Measurements from ENCODE around the gene FOXL1. TPM values are rescaled to one million over a fixed set of nuclear protein-coding genes. Genes with fewer than 3 reads are reported as not detected.
A peak's percentile ranks its signal among the peaks of the same experiment; 100 is the strongest.

Gene FOXL1
- total and polyA plus RNA-seq, 12 donors: 0.18 to 2.1 (median 0.69) TPM

DNA sequence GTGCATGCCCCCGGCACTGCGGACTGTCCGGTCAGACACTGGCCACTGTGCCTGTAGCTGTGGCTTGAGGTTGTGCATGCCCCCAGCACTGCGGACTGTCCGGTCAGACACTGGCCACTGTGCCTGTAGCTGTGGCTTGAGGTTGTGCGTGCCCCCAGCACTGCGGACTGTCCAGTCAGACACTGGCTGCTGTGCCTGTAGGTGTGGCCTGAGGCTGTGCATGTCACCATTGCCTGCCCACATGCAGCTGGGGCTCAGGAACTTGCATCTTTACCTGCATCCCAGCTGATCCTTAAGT lies 28.5 kb upstream of the FOXL1 start:
- peaks cover 7 to 8% of the 10 kb centered on the region in 2 donors for H3K4me1 ChIP-seq (replicated peaks in 1 of 2)
- H3K36me3 ChIP-seq (replicated peaks in 1 of 2): peaks cover 0 to 21% of the 10 kb centered on the region in 2 donors
- no peak overlapping the region for H3K4me3 ChIP-seq
- H3K9me3 ChIP-seq (replicated peaks in 1 of 3): no peaks in the 10 kb centered on the region
- no peak for TF ChIP-seq POLR2A (IDR thresholded peaks at IDR 0.05)
- TF ChIP-seq, protein P1, sequence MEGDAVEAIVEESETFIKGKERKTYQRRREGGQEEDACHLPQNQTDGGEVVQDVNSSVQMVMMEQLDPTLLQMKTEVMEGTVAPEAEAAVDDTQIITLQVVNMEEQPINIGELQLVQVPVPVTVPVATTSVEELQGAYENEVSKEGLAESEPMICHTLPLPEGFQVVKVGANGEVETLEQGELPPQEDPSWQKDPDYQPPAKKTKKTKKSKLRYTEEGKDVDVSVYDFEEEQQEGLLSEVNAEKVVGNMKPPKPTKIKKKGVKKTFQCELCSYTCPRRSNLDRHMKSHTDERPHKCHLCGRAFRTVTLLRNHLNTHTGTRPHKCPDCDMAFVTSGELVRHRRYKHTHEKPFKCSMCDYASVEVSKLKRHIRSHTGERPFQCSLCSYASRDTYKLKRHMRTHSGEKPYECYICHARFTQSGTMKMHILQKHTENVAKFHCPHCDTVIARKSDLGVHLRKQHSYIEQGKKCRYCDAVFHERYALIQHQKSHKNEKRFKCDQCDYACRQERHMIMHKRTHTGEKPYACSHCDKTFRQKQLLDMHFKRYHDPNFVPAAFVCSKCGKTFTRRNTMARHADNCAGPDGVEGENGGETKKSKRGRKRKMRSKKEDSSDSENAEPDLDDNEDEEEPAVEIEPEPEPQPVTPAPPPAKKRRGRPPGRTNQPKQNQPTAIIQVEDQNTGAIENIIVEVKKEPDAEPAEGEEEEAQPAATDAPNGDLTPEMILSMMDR (IDR thresholded peaks at IDR 0.05): no peak
- intact Hi-C loops (cut with DNase I): no loop called here
- 84 to 99% (median 96%) methylated on average over 5 to 7 of the region's 7 CpGs; no CpG with 5 or more reads in 1 of the 4 donors for WGBS, 4 donors
- H3K27me3 ChIP-seq: no peaks in the 10 kb centered on the region
- no peak for DNase-seq
- H3K27ac ChIP-seq: no peak overlapping the region

DNA sequence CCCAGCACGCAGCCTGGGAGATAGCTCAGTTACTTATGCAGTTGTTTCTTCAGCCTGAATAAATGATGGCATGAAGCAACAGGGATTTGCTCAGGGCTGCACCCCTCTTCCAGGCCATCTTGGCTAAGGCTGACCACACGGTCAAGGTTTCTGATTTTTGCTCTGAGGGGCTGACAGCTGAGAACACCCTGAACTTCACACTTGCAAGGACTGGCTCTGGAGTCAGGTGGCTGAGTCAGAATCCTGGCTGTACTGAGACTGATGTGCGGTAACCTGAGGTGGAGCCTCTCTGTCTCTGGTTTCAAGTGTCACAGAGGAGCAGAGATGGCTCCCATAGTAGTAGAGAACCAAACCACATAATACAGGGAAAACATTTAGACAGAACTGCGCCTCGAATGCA lies 28.1 kb upstream of the FOXL1 start:
- Histone ChIP-seq H3K27me3 (no peaks in the 10 kb centered on the region), H3K27ac (no peak overlapping the region), H3K4me3 (no peak overlapping the region), H3K36me3 (replicated peaks in 1 of 2) (peaks cover 0 to 21% of the 10 kb centered on the region in 2 donors), H3K4me1 (replicated peaks in 1 of 2) (peaks cover 7 to 8% of the 10 kb centered on the region in 2 donors), H3K9me3 (replicated peaks in 1 of 3) (no peaks in the 10 kb centered on the region)
- no peak for DNase-seq
- TF ChIP-seq, protein P1 (IDR thresholded peaks at IDR 0.05): no peak
- no peak for TF ChIP-seq POLR2A (IDR thresholded peaks at IDR 0.05)
- WGBS, 4 donors: 90 to 95% (median 93%) methylated on average over 4 to 5 of the region's 5 CpGs
- intact Hi-C loops (cut with DNase I): no loop called here

DNA sequence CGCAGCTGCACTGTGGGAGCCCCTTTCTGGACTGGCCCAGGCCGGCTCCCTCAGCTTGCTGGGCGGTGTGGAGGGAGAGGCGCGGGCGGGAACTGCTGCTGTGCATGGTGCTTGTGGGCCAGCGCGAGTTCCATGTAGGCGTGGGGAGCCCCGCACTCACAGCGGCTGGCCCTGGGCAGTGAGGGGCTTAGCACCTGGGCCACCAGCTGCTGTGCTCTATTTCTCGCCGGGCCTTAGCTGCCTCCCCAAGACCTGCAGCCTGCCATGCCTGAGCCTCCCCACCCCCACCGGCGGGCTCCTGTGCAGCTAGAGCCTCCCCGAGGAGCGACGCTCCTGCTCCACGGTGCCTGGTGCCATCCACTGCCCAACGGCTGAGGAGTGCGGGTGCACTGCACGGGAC lies 25.0 kb upstream of the FOXL1 start:
- 92 to 97% (median 95%) methylated on average over 8 to 22 of the region's 22 CpGs for WGBS, 4 donors
- Histone ChIP-seq H3K27me3 (no peaks in the 10 kb centered on the region), H3K27ac (no peak overlapping the region), H3K4me1 (replicated peaks in 1 of 2) (peaks cover 7 to 11% of the 10 kb centered on the region in 2 donors), H3K4me3 (no peak overlapping the region), H3K36me3 (replicated peaks in 1 of 2) (no peaks in the 10 kb centered on the region), H3K9me3 (replicated peaks in 1 of 3) (no peaks in the 10 kb centered on the region)
- DNase-seq: no peak
- intact Hi-C loops (cut with DNase I): no loop called here
- TF ChIP-seq, protein P1 (IDR thresholded peaks at IDR 0.05): no peak
- TF ChIP-seq POLR2A (IDR thresholded peaks at IDR 0.05): no peak

DNA sequence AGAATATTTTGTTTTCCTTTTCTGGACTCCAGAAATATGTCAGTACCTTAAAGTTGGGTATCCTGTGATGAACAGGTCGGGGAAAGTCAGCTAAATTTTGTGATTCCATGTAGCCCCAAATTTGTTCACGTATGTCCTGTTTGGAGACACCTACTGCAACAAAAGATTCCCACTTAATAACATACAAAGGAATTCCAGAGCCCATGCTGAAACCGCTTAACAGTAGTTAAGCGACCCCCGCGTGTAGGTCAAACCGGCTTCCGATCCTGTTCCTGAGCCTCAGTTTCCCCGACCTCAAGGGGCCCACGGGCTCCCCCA lies 23.8 kb upstream of the FOXL1 start:
- 5 to 9% (median 6%) methylated on average over 10 of the region's 10 CpGs for WGBS, 4 donors
- H3K4me1 ChIP-seq (replicated peaks in 1 of 2): peaks cover 7 to 11% of the 10 kb centered on the region in 2 donors
- H3K4me3 ChIP-seq: peak overlapping the region; percentile 68 to 94 (median 90)
- TF ChIP-seq, protein P1 (IDR thresholded peaks at IDR 0.05): no peak
- no peak for TF ChIP-seq POLR2A (IDR thresholded peaks at IDR 0.05)
- H3K36me3 ChIP-seq (replicated peaks in 1 of 2): no peaks in the 10 kb centered on the region
- H3K27me3 ChIP-seq: no peaks in the 10 kb centered on the region
- no peaks in the 10 kb centered on the region for H3K9me3 ChIP-seq (replicated peaks in 1 of 3)
- DNase-seq: no peak
- intact Hi-C loops (cut with DNase I): no loop called here
- peak overlapping the region in 4 of 5 donors; percentile 64 to 90 (median 85) for H3K27ac ChIP-seq
